Measurements from ENCODE around the gene RPP40. TPM values are rescaled to one million over a fixed set of nuclear protein-coding genes. Genes with fewer than 3 reads are reported as not detected.
A peak's percentile ranks its signal among the peaks of the same experiment; 100 is the strongest.
"Not testable (repeated sequence)": the region's sequence is repeated elsewhere in the genome, so short reads cannot be mapped to it uniquely, and the experiment has no call there.

Gene RPP40
- total RNA-seq, 2 experiments from 2014 or later: 5.0 to 6.3 TPM

DNA sequence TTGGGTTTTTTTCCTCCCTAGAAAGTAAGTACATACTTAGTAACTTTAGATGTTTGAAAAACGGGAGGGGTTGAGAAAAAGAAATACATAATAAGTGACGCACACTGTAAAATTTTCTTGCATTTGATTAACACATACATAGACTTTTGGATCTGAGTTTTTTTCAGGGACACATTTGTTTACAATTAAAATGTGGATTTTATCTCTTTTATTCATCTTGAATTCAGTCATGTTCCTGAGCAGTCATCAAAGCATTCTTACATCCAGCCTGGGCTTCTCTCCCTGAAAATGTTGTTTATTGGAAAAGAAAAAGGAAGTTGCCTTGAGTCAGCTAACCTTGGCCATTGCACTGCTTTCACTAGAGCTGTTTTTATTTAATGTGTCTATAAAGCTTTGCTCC lies 8.7 kb upstream of the RPP40 start:
- Mint-ChIP-seq H3K27ac (no peak overlapping the region), H3K4me1 (ENCODE audit: low read depth) (no peaks in the 10 kb centered on the region), H3K9me3 (ENCODE audit: insufficient read depth) (peaks cover 3% of the 10 kb centered on the region), H3K4me3 (no peak overlapping the region), H3K27me3 (ENCODE audit: low read depth) (peaks cover 1% of the 10 kb centered on the region), H3K36me3 (ENCODE audit: low read depth) (no peaks in the 10 kb centered on the region)
- ATAC-seq (no peak), DNase-seq (no peak)
- ChIA-PET CTCF (interaction anchor here (3.2 kb wide), 1 partner anchor 18 kb away, joined by 13 read pairs; no protein-coding TSS in a partner anchor), POLR2A (interaction anchor here (0.6 kb wide), 1 partner anchor 223 kb away, joined by 3 read pairs; no protein-coding TSS in a partner anchor)

DNA sequence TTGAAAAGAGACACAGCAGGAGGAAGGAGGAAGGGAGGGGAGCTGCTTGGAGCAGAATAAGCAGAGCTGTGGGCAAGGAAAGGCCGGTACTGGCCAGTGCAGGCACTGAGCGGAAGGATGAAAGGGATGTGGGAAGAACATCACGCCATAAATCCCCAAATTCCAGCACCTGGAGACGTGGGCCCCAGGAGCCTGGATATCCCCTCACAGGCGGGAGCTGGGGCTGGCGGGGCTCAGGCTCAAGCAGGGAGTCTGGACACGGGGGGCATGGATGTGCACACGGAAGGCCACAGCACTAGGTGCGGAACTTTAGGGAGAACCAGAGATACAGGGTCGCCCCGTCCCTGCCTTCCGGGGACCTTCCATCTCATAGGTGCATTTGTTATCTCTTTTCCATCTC lies 7.5 kb upstream of the RPP40 start:
- H3K36me3 Mint-ChIP-seq (ENCODE audit: low read depth): no peaks in the 10 kb centered on the region
- CTCF ChIA-PET: interaction anchor here (0.8 kb wide), 1 partner anchor 19 kb away, joined by 3 read pairs; no protein-coding TSS in a partner anchor

DNA sequence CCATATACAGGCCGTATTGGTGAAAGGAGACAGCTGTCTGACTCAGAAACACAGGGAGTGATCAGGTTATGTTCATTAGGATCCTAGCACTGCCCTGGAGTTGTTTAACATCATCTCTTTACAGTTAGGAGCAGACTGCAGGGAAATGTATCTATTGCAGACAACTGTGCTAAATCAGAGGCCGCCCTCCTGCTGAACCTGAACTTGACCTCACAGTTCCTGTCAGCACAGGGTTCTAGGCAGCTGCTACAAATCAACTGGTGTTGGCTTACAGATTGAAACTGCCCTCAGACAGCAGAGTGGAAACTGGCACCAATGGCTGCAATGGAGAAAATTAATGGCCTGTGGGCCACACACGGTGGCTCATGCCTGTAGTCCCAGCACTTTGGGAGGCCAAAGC lies 3.7 kb upstream of the RPP40 start:
- no peaks in the 10 kb centered on the region for H3K9me3 Mint-ChIP-seq (ENCODE audit: insufficient read depth)
- no peaks in the 10 kb centered on the region for H3K27me3 Mint-ChIP-seq (ENCODE audit: low read depth)
- no peak for ATAC-seq
- H3K36me3 Mint-ChIP-seq (ENCODE audit: low read depth): peaks cover 1% of the 10 kb centered on the region
- ChIA-PET POLR2A (no interaction called here), CTCF (no interaction called here)
- no peak overlapping the region for H3K27ac Mint-ChIP-seq
- no peak for DNase-seq
- H3K4me3 Mint-ChIP-seq: no peak overlapping the region
- peaks cover 16% of the 10 kb centered on the region for H3K4me1 Mint-ChIP-seq (ENCODE audit: low read depth)

More for the DNA sequence above, 7.5 kb upstream of the RPP40 start:
- Mint-ChIP-seq H3K4me1 (ENCODE audit: low read depth) (no peaks in the 10 kb centered on the region), H3K4me3 (no peak overlapping the region), H3K27me3 (ENCODE audit: low read depth) (no peaks in the 10 kb centered on the region), H3K27ac (no peak overlapping the region), H3K9me3 (ENCODE audit: insufficient read depth) (peaks cover 3% of the 10 kb centered on the region)
- POLR2A ChIA-PET: no interaction called here
- DNase-seq (no peak), ATAC-seq (no peak)

DNA sequence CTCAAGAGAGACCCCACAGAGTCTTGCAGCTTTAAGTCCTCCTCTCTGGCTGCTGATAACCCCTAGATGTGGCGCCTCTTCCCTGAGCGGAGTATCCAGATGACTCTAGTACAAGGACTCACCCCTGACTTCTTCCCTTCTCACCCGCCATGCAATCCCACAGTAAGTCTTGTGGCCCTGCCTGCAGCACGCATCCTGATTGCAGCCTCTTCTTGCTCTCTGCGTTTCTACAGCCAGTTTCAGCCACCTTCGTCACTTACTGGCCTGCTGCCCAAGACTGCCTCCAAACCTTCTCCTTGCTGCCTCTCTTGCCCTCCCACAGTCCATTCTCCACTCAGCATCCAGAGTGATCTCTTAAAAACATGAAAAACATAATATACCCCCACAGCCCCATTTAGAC lies 2.4 kb upstream of the RPP40 start:
- Mint-ChIP-seq H3K4me3 (no peak overlapping the region), H3K27me3 (ENCODE audit: low read depth) (no peaks in the 10 kb centered on the region), H3K9me3 (ENCODE audit: insufficient read depth) (no peaks in the 10 kb centered on the region), H3K27ac (no peak overlapping the region), H3K4me1 (ENCODE audit: low read depth) (peaks cover 24% of the 10 kb centered on the region), H3K36me3 (ENCODE audit: low read depth) (peaks cover 4% of the 10 kb centered on the region)
- ATAC-seq (no peak), DNase-seq (no peak)
- ChIA-PET CTCF (interaction anchor here (0.6 kb wide), 1 partner anchor 62 kb away, joined by 3 read pairs; no protein-coding TSS in a partner anchor), POLR2A (no interaction called here)

DNA sequence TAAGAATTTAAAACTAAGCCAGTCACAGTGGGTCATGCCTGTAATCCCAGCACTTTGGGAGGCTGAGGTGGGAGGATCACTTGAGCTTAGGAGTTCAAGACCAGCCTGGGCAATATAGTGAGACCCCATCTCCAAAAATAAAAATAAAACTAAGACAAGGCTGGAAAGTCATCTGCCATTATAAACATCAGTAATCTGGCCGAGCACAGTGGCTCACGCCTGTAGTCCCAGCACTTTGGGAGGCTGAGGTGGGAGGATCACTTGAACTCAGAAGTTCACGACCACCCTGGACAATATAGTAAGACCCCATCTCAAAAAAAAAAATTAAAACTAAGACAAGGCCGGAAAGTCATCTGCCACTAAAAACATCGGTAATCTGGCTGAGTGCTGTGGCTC lies 1.2 kb upstream of the RPP40 start:
- H3K4me3 Mint-ChIP-seq; H3K36me3 Mint-ChIP-seq (ENCODE audit: low read depth); H3K9me3 Mint-ChIP-seq (ENCODE audit: insufficient read depth); H3K27me3 Mint-ChIP-seq (ENCODE audit: low read depth); ATAC-seq; POLR2A ChIA-PET; DNase-seq: not testable (repeated sequence)
- H3K4me1 Mint-ChIP-seq (ENCODE audit: low read depth): peaks cover 24% of the 10 kb centered on the region
- CTCF ChIA-PET: interaction anchor here (1.3 kb wide), 1 partner anchor 10 kb away, joined by 3 read pairs; no protein-coding TSS in a partner anchor
- H3K27ac Mint-ChIP-seq: peak overlapping the region; percentile 15

DNA sequence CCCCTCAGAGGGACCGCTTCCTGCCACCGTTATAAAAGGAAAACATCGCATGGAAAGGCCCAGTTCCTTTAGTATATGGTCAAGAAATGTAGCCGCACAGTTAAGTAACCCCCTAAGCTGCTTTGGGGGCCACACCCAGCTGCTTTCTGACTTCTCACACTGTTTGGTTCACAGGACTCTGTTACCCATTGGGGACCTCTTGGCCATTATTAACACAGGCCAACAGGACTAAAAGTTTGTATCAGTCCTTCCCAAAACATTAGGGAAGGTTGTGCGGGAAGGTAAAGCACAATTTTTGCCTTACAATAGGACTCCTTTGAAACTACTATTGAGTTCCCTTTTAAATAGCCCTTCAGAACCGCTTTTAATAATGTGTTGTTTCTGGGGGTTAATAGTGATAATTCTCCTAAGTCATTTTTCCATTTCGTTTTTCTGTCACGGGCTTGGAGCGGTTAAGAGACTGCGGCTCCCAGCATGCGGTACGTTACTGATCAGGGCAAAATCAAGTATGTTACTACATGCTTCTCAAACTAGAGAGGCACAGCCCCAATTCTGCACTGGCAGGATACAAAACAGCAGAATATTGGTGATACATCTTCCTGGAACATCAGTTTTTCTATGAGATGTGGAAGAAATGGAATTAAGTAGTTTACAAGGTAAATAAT lies 668 bp upstream of the RPP40 start:
- Mint-ChIP-seq H3K27ac (peak overlapping the region; percentile 99), H3K9me3 (ENCODE audit: insufficient read depth) (no peaks in the 10 kb centered on the region), H3K27me3 (ENCODE audit: low read depth) (no peaks in the 10 kb centered on the region), H3K4me1 (ENCODE audit: low read depth) (peaks cover 24% of the 10 kb centered on the region), H3K36me3 (ENCODE audit: low read depth) (peaks cover 9% of the 10 kb centered on the region), H3K4me3 (peak overlapping the region; percentile 90)
- ChIA-PET CTCF (interaction anchor here (1.1 to 1.9 kb wide), 4 partner anchors 11 to 865 kb away, joined by 3 to 9 read pairs (median 4); partner anchors contain the start of gene CDYL), POLR2A (no interaction called here)
- no peak for DNase-seq
- no peak for ATAC-seq

DNA sequence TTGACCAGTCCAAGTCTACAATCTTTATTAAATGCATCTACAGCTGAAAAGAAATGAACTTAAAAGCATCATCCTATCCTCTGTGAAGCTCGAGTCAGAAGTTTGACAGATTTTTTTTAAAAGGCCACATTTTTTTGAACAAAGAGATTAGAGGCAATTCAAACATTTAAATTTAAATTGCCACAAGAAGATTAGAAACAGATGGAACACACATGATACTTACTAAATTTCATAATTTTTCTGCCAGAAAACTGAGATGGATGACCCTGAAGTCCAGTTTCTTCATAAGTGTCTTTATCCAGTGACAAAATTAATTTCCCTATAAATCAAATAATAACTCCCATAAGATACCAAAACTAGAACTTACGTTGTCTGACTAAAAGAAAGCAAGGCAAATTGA lies 4.3 kb downstream of the RPP40 start:
- Mint-ChIP-seq H3K27me3 (ENCODE audit: low read depth) (no peaks in the 10 kb centered on the region), H3K4me1 (ENCODE audit: low read depth) (peaks cover 22% of the 10 kb centered on the region), H3K36me3 (ENCODE audit: low read depth) (peaks cover 17% of the 10 kb centered on the region), H3K9me3 (ENCODE audit: insufficient read depth) (no peaks in the 10 kb centered on the region), H3K27ac (no peak overlapping the region), H3K4me3 (no peak overlapping the region)
- CTCF ChIA-PET: interaction anchor here (1.2 kb wide), 1 partner anchor 31 kb away, joined by 4 read pairs; no protein-coding TSS in a partner anchor
- no peak for ATAC-seq
- POLR2A ChIA-PET: no interaction called here
- no peak for DNase-seq

DNA sequence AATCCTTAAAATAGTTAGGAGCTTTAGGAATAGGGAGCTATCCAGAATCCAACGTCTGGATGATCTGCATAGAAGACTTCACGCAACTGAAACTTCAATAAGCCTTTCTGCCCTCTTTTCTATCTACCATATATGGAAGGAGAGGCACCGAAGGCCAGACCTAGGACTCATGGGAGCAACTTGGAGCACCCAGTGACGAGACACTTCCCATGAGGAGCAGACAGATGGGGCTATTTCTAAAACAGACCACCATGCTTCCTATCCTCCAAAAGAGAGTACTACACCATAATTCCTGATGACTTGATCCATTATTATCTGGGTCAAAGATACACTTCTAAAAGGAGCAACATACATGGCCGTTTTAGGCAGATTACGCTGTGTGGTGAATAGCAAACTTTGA lies 6.0 kb downstream of the RPP40 start:
- H3K36me3 Mint-ChIP-seq (ENCODE audit: low read depth): peaks cover 23% of the 10 kb centered on the region
- no peak overlapping the region for H3K4me3 Mint-ChIP-seq
- no peaks in the 10 kb centered on the region for H3K27me3 Mint-ChIP-seq (ENCODE audit: low read depth)
- ChIA-PET POLR2A (no interaction called here), CTCF (no interaction called here)
- no peak for DNase-seq
- H3K4me1 Mint-ChIP-seq (ENCODE audit: low read depth): peaks cover 12% of the 10 kb centered on the region
- H3K27ac Mint-ChIP-seq: no peak overlapping the region
- ATAC-seq: no peak
- no peaks in the 10 kb centered on the region for H3K9me3 Mint-ChIP-seq (ENCODE audit: insufficient read depth)

DNA sequence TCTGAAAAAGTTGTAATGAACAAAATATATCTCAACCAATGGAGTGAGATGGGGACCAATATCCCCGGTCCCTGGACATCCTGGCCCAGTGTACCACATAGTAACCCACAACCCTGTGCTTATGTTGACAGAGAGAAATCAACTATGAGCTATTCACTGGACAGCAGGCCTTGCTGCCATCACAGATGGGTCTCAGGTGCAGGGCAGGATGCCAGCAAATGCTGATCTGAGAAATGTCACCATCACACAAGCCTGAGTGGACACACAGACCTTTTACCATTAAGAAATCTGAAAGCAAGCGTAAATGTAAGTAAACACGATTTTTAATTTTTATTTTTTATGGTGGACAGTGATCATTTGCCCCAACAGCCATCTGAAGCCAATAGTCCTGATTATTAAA lies 9.1 kb downstream of the RPP40 start:
- Mint-ChIP-seq H3K4me3 (no peak overlapping the region), H3K4me1 (ENCODE audit: low read depth) (no peaks in the 10 kb centered on the region), H3K27ac (no peak overlapping the region), H3K9me3 (ENCODE audit: insufficient read depth) (no peaks in the 10 kb centered on the region), H3K27me3 (ENCODE audit: low read depth) (no peaks in the 10 kb centered on the region), H3K36me3 (ENCODE audit: low read depth) (peaks cover 21% of the 10 kb centered on the region)
- DNase-seq: no peak
- CTCF ChIA-PET: no interaction called here
- POLR2A ChIA-PET: no interaction called here
- no peak for ATAC-seq

DNA sequence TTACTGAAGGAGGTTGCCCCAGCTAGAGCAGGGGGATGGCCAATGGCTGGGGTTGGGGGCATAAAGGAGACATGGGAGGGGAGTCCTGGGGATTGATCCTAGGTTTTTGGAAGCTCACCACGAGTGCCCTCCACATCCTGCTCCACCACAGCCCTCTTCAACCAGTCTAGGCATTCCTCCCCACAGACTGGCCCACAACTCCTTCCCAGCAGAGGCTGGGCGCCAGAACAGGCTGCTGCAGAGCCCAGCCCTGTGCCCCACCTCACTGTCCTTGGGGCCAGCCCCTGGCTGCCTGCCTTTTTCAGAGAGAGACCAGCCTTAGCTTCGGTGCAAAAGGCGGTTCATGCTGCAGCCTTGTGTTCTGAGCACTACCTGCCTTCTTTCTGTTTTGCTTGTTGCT lies 16.4 kb downstream of the RPP40 start:
- Mint-ChIP-seq H3K4me1 (ENCODE audit: low read depth) (no peaks in the 10 kb centered on the region), H3K27ac (no peak overlapping the region), H3K36me3 (ENCODE audit: low read depth) (peaks cover 4% of the 10 kb centered on the region), H3K4me3 (no peak overlapping the region), H3K9me3 (ENCODE audit: insufficient read depth) (no peaks in the 10 kb centered on the region), H3K27me3 (ENCODE audit: low read depth) (no peaks in the 10 kb centered on the region)
- ATAC-seq: no peak
- CTCF ChIA-PET: no interaction called here
- no peak for DNase-seq
- POLR2A ChIA-PET: no interaction called here

DNA sequence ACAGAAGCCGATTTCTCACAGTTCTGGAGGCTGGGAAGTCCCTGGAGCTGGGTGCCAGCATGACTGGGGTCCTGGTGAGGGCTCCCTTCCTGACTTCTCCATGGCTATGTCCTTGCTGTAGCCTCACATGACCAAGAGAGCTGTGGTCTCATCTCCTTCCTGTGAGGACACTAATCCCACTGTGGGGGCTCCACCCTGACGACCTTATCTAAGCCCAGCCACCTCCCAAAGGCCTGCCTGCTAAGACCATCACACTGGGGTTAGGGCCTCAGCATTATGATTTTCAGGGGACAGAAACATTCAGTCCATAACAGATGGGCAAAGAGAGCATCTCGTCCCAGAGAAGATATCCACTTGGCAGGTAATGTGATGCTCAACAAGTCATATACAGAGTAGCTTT lies 16.8 kb downstream of the RPP40 start:
- Mint-ChIP-seq H3K27me3 (ENCODE audit: low read depth) (no peaks in the 10 kb centered on the region), H3K27ac (no peak overlapping the region), H3K36me3 (ENCODE audit: low read depth) (peaks cover 4% of the 10 kb centered on the region), H3K9me3 (ENCODE audit: insufficient read depth) (no peaks in the 10 kb centered on the region), H3K4me3 (no peak overlapping the region), H3K4me1 (ENCODE audit: low read depth) (no peaks in the 10 kb centered on the region)
- CTCF ChIA-PET: interaction anchor here (1.0 kb wide), 1 partner anchor 12 kb away, joined by 3 read pairs; no protein-coding TSS in a partner anchor
- no peak for DNase-seq
- no peak for ATAC-seq
- POLR2A ChIA-PET: no interaction called here

DNA sequence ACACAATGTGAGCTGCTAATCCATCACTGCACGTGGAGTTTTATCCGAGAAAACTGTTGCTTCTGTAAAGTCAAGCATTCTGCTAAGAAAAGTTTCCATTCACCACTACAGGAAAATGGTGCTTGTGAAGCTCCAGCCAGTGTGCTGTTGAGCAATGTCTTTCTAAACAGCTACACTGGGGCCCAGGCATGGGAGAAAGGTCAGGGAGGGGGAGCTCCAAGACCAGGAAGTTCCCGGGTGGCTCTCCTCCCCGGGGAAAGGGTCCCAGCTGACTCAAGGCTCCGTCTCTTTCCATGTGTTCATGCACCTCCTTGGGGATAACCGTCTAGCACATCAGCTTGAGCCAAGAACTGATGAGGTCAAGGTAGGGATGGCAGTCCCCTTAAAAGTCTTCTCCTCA lies 20.5 kb downstream of the RPP40 start:
- ATAC-seq (no peak), DNase-seq (no peak)
- H3K4me3 Mint-ChIP-seq: no peak overlapping the region
- POLR2A ChIA-PET: no interaction called here
- no peak overlapping the region for H3K27ac Mint-ChIP-seq
- H3K9me3 Mint-ChIP-seq (ENCODE audit: insufficient read depth): peaks cover 4% of the 10 kb centered on the region
- peaks cover 3% of the 10 kb centered on the region for H3K36me3 Mint-ChIP-seq (ENCODE audit: low read depth)
- no peaks in the 10 kb centered on the region for H3K27me3 Mint-ChIP-seq (ENCODE audit: low read depth)
- CTCF ChIA-PET: no interaction called here
- no peaks in the 10 kb centered on the region for H3K4me1 Mint-ChIP-seq (ENCODE audit: low read depth)

DNA sequence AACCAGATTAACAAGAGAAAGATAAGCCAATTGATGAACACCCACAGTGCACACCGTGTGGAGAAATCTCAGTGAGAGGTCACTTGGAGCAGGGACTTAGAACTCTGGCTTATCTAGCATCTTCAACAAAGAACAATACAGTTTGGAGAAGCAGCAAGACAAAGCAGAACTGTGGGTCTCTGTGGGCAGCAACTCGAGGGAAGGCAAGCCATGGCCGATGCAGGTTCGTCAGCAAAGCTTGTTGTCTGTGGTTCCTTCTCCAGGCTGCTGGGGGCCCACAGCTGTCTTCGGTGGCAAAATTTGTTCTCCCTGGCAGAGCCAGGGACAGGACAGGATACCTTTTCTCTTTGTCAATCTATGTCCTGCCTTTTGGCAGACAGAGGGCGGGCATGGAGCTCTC lies 22.1 kb downstream of the RPP40 start:
- Mint-ChIP-seq H3K27ac (no peak overlapping the region), H3K4me3 (no peak overlapping the region), H3K4me1 (ENCODE audit: low read depth) (no peaks in the 10 kb centered on the region), H3K36me3 (ENCODE audit: low read depth) (peaks cover 3% of the 10 kb centered on the region), H3K27me3 (ENCODE audit: low read depth) (peaks cover 2% of the 10 kb centered on the region), H3K9me3 (ENCODE audit: insufficient read depth) (peaks cover 4% of the 10 kb centered on the region)
- ChIA-PET POLR2A (interaction anchor here (0.7 kb wide), 1 partner anchor 317 kb away, joined by 3 read pairs; no protein-coding TSS in a partner anchor), CTCF (no interaction called here)
- no peak for ATAC-seq
- no peak for DNase-seq

Measured in activated CD8-positive, alpha-beta T cell treated with anti-CD3 and anti-CD28 coated beads, Interleukin-2, amount 10 ng/mL, durations not matched to agents 7 days and 5 days (primary cell).